GM04504 (cell line): ENCODE measurements around the gene POLR2F.
"Not testable (repeated sequence)": the region's sequence is repeated elsewhere in the genome, so short reads cannot be mapped to it uniquely, and the experiment has no call there.

Experiments
- DNase-seq: peaks from one replicate; pipeline ENCODE4 v3.0.0-alpha.2; 2012; ENCODE audit warnings: low read depth

Gene POLR2F

GRCh38 chr22:37925330-37925729, 28.2 kb upstream of the POLR2F start:
- no peak for DNase-seq

GRCh38 chr22:37925767-37926166, 27.7 kb upstream of the POLR2F start:
- DNase-seq: no peak

GRCh38 chr22:37926358-37926757, 27.1 kb upstream of the POLR2F start:
- DNase-seq: no peak

- no peak for DNase-seq
Measured at GRCh38 chr22:37926771-37927636, 26.5 kb upstream of the POLR2F start.

GRCh38 chr22:37927637-37927936, 25.9 kb upstream of the POLR2F start:
- no peak for DNase-seq

- no peak for DNase-seq
Measured at GRCh38 chr22:37929390-37929789, 24.1 kb upstream of the POLR2F start.

GRCh38 chr22:37930270-37930951, 23.1 kb upstream of the POLR2F start:
- no peak for DNase-seq

- no peak for DNase-seq
Measured at GRCh38 chr22:37930952-37931440, 22.5 kb upstream of the POLR2F start.

- no peak for DNase-seq
Measured at GRCh38 chr22:37931893-37932389, 21.6 kb upstream of the POLR2F start.

- DNase-seq: no peak
Measured at GRCh38 chr22:37932401-37932800, 21.1 kb upstream of the POLR2F start.

GRCh38 chr22:37932821-37933578, 20.5 kb upstream of the POLR2F start:
- DNase-seq: no peak

- DNase-seq: peak; percentile 86
Measured at GRCh38 chr22:37933711-37934376, 19.7 kb upstream of the POLR2F start.

GRCh38 chr22:37940698-37941376, 12.7 kb upstream of the POLR2F start:
- DNase-seq: no peak

GRCh38 chr22:37942133-37942532, 11.4 kb upstream of the POLR2F start:
- no peak for DNase-seq

- no peak for DNase-seq
Measured at GRCh38 chr22:37943136-37943824, 10.2 kb upstream of the POLR2F start.

GRCh38 chr22:37943825-37944198, 9.7 kb upstream of the POLR2F start:
- DNase-seq: no peak

GRCh38 chr22:37944423-37944822, 9.1 kb upstream of the POLR2F start:
- DNase-seq: not testable (repeated sequence)

GRCh38 chr22:37947142-37947795, 6.2 kb upstream of the POLR2F start:
- DNase-seq: not testable (repeated sequence)

GRCh38 chr22:37951305-37951704, 2.2 kb upstream of the POLR2F start:
- no peak for DNase-seq

GRCh38 chr22:37952629-37953028, 870 bp upstream of the POLR2F start:
- DNase-seq: not testable (repeated sequence)
